Inferior parietal cortex (tissue), 1 donor: ENCODE results near the gene ZNF606.
A peak's percentile ranks its signal among the peaks of the same experiment; 100 is the strongest.
"Not testable (repeated sequence)": the region's sequence is repeated elsewhere in the genome, so short reads cannot be mapped to it uniquely, and the experiment has no call there.

Source experiments
- DNase-seq: peaks from one replicate; pipeline ENCODE4 v3.0.0-alpha.2; 2016; ENCODE audit errors: extremely low spot score

ZNF606 gene

GRCh38 chr19:58010507-58010906 lies 7.9 kb upstream of the ZNF606 start:
- peak; percentile 2 for DNase-seq

- DNase-seq = peak; percentile 90
Measured at GRCh38 chr19:58009666-58010301, 7.2 kb upstream of the ZNF606 start.

DNA sequence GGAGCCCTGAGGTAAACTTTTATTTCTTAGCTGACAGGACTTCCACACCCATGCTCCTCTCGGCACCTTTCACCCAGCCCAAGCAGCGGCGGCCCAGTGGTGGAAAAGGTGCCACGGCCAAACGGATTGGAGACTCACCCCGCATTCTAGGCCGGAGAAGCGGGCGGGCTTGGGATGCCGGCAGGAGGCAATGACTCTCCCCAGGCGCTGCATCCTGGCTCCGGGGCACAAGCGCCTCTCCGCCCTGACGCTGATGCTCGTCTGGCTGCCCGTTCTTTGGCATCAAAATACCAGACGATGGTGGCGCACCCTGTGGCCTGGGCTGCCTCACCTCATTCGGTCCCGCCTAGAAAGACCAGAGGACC lies 6.7 kb upstream of the ZNF606 start:
- peak; percentile 1 for DNase-seq

GRCh38 chr19:58008877-58009276 lies 6.3 kb upstream of the ZNF606 start:
- not testable (repeated sequence) for DNase-seq

GRCh38 chr19:58007285-58007684 lies 4.7 kb upstream of the ZNF606 start:
- no peak for DNase-seq

DNA sequence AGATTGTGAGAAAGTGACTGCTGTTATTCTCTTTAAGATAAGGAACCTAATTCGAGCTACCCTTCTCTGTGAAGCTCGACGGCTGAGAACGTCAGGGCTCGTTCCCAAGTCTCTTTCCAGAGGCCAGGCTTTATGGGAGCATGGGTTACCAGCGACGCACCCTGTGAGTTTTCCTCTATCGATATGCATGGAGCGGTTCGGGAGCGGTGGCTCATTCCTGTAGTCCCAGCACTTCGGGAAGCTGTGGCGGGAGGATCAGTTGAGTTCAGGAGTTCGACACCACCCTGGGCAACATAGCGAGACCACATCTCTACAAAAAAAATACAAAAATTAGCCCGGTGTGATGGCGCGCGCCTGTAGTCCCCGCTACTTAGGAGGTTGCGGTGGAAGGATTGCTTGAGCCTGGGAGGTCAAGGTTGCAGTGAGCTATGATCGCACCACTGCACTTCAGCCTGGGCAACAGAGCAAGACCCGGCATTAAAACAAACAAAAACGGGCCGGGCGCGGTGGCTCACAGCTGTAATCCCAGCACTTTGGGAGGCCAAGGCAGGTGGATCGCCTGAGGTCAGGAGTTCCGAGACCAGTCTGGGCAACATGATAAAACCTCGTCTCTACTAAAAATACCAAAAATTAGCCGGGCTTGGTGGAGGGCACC lies 681 bp upstream of the ZNF606 start:
- peak; percentile 37 for DNase-seq

- peak; percentile 3 for DNase-seq
Measured at GRCh38 chr19:58001895-58002369, 688 bp downstream of the ZNF606 start.

DNA sequence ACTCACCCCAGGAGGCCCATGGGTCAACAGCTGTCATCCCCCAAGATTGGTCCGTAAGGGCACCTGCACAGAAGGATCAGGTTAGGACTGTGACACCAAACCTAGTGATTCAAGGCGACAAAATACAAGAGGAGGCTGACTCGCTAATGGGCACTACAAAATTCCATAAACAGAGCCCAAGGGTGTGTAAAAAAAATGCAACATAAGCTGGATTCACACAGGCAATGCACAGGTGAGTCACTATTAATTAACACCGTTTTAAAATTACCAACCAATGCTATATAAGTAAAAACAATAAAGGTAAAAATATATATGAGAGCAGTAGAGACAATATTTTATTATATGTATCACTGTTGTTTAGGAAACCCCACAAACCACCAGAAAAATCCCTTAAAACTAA lies 1.9 kb downstream of the ZNF606 start:
- DNase-seq = no peak

DNA sequence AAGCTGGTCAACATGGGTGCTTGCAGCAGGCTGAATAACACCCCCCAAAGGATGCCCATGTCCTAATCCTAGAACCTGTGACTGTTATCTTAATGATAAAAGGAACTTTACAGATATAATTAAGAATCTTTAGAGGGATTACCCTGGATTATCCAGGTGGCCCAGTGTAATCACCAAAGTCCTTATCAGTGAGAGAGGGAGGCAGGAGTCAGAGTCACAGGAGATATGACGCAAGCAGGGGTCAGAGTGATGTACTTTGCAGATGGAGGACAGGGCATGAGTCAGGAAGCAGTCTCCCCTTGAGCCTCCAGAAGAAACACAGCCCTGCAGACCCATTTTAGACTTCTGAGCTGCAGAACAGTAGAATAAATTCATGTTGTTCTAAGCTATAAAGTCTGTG lies 9.8 kb downstream of the ZNF606 start:
- no peak for DNase-seq

DNA sequence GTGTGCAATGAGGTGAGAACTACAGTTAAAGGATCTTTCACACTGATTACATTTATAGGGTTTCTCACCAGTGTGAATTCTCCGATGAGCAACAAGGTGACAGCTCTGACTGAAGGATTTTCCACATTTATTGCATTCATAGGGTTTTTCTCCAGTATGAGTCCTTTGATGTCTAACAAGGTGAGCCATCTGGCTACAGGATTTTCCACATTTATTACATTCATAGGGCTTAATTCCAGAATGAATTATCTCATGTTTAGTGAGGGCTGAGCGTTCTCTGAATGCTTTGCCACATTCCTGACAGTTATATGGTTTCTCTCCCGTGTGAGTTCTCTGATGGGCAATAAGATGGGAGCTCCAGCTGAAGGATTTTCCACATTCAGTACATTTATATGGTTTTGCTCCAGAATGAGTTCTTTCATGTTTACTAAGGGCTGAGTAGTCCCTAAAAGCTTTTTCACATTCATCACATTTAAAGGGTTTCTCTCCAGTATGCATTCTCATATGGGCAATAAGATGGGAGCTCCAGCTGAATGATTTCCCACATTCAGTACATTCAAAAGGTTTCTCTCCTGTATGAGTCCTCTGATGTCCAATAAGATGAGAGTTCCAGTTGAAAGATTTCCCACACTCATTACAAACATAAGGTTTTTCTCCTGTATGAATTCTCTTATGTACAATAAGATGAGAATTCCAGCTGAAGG lies 23.9 kb downstream of the ZNF606 start:
- DNase-seq = no peak

GRCh38 chr19:57974434-57974833 lies 28.2 kb downstream of the ZNF606 start, which contains the start of gene C19orf18:
Gene C19orf18 (minus strand): TSS chr19:57974534. CDS start chr19:57974432, 102 bp downstream.
- DNase-seq = no peak

- no peak for DNase-seq
Measured at GRCh38 chr19:57964761-57965160, 37.9 kb downstream of the ZNF606 start.

DNA sequence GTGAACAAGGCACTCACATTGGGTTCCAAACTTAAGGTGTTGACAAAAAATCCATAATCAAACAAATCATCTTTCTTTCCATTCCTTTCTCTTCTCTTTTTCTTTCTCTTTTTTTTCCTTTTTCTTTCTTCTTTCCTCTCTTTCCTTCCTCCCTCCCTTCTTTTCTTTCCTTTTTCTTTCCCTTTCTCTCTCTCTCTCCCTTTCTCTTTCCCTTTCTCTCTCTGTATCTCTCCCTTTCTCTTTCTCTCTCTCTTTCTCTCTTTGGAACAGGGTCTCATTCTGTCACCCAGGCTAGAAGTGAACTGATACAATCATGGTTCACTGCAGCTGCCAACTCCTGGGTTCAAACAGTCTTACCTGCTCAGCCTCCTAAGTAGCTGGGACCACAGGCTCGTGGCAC lies 40.8 kb downstream of the ZNF606 start:
- DNase-seq = no peak

DNA sequence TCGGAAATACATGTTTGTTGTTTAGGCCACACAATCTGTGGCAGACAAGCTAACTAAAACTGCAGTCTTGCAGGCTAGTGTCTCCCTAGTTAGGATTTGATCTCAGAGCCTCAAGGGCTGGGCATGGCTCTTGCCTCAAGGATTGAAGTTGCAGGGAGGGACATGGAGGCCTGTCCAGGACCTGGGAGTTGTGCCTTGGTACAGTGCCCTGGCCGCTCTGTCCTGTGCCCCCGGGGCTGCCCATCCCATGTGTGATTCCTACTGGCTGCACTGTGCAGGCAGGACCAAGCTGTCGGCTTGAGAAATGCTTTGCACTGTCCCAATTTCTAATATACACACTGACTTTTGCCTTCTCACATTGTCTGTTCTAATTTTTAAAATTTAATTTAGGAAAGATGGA lies 47.6 kb downstream of the ZNF606 start:
- no peak for DNase-seq

GRCh38 chr19:57949702-57950101 lies 52.9 kb downstream of the ZNF606 start:
- no peak for DNase-seq

DNA sequence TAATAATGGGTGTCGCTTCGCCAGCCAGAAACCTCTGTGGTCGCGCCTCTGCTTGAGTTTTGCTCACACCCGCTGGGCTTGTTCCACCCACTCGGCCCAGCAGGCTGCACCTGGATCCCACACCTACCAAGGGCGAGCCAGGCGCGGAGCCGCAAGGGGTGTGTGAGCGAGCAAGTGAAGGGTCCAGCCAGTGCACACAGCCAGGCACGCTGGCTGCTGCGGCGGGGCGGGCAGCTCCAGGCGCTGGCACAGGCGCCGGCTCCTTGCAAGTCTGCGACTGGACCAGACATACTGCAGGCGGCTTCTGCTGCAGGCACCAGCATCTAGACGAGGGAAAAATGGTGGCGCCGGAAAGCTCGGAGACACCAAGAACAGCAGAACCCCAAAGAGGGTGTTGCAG lies 53.3 kb downstream of the ZNF606 start:
- DNase-seq = no peak

DNA sequence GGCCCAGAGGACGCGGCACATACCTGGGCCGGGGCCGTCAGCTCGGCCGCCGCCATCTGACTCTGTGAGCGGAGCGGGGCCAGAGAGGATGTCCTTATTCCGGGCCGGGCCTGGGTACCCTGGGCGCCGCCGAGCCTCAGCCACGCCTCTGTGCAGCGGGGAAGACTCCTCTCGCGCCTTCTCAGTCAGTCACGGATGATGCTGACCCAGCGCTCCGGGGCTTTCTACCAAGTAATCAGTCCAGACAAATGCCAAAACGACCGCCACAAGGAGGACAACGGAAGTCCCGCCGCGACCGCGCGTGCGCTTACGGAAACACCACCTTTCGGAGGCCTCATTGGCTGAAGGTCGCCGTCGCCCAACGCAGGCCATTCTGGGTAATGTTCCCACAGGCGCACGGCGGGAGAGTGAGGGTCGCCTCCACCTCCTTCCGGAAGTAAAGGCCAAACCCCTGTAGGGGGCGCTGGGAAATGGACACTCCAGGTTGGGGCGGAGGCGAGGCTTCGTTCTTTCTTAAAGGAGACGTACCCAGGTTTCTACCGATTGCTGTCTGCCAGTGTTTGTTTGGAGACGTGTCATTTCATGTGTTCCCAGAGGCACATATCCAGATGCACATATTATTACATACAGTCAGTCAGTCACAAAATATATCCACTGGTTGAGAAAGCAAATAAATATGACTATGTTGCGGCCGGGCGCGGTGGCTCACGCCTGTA lies 55.0 kb downstream of the ZNF606 start, which contains the start of gene ZNF256:
TSS of gene ZNF256 (minus strand) at position 288 of the 716 bp plus-strand sequence. CDS start at position 56, 232 bp downstream.
- peak; percentile 94 for DNase-seq

- DNase-seq = no peak
Measured at GRCh38 chr19:57947088-57947418, 55.6 kb downstream of the ZNF606 start.

DNA sequence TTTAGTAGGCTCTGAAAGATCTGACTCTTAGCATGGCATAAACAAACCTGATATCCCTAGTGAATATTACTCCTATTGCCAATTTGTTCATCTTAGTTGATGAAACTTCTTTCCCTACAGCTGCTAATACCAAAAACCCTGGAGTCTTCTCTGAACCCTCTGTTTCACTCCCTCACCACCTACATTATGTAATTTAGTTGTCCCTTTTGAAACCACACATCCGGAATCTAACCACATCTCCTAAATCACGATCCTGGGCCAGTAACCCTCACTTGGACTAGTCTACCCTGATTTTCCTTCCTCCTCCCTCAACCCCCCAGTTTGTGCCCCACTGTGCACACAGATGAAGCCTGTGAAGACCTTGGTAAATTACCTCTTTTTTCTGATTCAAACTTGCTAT lies 56.3 kb downstream of the ZNF606 start:
- DNase-seq = no peak

DNA sequence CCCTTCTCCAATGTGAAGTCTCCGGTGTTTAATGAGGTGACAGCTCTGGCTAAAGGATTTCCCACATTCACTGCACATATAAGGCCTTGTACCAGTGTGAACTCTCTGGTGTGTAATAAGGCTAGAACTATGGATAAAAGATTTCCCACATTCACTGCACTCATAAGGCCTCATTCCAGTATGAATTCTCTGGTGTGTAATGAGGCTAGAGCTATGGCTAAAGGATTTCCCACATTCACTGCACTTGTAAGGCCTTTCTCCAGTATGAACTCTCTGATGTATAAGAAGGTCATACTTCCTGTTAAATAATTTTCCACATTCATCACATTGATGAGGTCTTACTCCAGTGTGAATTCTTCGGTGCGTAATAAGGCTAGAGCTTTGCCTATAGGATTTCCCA lies 61.0 kb downstream of the ZNF606 start:
- DNase-seq = no peak

GRCh38 chr19:57935731-57936130 lies 66.9 kb downstream of the ZNF606 start:
- DNase-seq = peak; percentile 49
